GM12865 (cell line): Measurements from ENCODE around the gene LAMC3.

Experiments used
- DNase-seq: peaks from one replicate; pipeline ENCODE4 v3.0.0; 2010; ENCODE audit warnings: low read depth
- H3K4me3 ChIP-seq: 2 replicates; pipeline ENCODE4 v1.5.1; 2011; ENCODE audit warnings: mild to moderate bottlenecking, low read depth, low read length, control low read depth
- TF ChIP-seq, protein P1 (sequence below): IDR thresholded peaks from 2 replicates; pipeline ENCODE4 v1.5.1; 2011; ENCODE audit warnings: low read length, control low read depth, low read depth, inconsistent platforms; ENCODE audit not compliant: insufficient read depth; ENCODE audit errors: missing control alignments

Gene LAMC3

DNA sequence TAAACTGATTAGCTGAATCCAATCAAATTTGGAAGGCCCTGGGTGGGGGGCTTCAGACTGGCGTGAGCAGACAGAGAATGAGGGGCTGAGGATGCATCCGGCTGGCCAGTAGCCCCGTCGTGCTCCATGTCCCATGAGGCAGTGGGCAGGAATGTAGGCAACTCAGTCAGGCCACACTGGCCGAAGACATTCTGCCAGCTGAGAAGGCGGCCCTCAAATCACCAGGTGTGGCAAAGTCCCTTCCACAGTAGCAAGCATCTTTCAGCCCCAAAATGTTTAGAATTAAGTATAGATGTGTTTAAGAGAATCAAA, 25.7 kb upstream of the LAMC3 start:
- DNase-seq = no peak
- TF ChIP-seq, protein P1, sequence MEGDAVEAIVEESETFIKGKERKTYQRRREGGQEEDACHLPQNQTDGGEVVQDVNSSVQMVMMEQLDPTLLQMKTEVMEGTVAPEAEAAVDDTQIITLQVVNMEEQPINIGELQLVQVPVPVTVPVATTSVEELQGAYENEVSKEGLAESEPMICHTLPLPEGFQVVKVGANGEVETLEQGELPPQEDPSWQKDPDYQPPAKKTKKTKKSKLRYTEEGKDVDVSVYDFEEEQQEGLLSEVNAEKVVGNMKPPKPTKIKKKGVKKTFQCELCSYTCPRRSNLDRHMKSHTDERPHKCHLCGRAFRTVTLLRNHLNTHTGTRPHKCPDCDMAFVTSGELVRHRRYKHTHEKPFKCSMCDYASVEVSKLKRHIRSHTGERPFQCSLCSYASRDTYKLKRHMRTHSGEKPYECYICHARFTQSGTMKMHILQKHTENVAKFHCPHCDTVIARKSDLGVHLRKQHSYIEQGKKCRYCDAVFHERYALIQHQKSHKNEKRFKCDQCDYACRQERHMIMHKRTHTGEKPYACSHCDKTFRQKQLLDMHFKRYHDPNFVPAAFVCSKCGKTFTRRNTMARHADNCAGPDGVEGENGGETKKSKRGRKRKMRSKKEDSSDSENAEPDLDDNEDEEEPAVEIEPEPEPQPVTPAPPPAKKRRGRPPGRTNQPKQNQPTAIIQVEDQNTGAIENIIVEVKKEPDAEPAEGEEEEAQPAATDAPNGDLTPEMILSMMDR = no peak

DNA sequence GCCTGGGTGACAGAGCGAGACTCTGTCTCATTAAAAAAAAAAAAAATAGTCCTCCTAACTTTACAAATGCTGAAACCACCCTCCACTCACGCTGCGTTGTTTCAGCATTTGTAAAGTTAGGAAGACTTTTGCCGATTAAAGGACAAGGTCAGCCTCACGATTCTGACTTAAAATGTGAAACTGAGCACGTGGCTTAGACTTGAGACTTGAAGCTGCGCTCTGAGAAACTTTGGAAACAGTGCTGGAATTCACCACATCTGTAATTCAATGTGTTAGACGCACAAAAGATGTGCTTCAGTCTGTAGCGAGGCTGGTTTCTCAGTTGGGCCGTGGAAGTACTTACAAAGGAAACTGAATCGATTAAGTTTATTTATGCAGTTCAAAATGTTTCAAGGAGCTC, 25.0 kb upstream of the LAMC3 start:
- TF ChIP-seq, protein P1 = no peak
- H3K4me3 ChIP-seq = no peak overlapping the region
- DNase-seq = no peak

More for the DNA sequence above, 25.7 kb upstream of the LAMC3 start:
- H3K4me3 ChIP-seq = no peak overlapping the region

DNA sequence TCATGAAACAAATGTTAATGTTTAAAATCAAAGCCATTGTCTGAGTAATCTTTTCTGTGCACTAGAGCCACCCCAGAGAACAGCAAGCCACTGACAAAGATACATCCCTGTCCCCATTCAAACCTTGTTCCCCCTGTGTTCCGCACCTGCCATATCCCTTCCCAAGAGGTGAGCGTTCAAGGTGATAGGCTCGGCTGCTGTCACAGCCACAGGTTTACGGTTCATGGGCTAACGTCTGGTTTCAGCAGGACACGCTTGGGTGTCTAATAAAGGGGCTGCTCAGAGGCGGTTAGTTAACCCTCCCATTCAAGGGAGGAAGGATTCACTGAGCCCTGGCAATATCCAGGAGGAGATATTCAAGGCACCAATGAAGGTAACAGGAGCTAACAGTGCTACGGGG, 24.5 kb upstream of the LAMC3 start:
- TF ChIP-seq, protein P1 = no peak
- no peak for DNase-seq
- H3K4me3 ChIP-seq = no peak overlapping the region

DNA sequence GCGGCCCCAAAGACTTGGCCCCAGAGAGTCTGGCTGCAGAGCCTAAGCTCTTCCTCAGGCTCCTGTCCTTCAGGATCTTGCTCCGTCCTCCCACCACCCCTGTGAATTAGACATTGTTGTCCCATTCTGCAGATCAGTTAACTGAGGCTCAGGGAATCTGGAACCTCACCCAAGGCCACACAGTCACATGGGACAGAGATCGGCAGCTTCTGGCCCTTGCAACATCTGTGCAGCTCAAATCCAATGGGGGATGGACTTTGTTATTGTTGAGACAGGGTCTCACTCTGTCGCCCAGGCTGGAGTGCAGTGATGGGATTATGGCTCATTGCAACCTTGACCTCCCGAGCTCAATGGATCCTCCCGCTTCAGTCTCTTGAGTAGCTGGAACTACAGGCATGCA, 23.9 kb upstream of the LAMC3 start:
- no peak for DNase-seq
- H3K4me3 ChIP-seq = no peak overlapping the region
- TF ChIP-seq, protein P1 = no peak

DNA sequence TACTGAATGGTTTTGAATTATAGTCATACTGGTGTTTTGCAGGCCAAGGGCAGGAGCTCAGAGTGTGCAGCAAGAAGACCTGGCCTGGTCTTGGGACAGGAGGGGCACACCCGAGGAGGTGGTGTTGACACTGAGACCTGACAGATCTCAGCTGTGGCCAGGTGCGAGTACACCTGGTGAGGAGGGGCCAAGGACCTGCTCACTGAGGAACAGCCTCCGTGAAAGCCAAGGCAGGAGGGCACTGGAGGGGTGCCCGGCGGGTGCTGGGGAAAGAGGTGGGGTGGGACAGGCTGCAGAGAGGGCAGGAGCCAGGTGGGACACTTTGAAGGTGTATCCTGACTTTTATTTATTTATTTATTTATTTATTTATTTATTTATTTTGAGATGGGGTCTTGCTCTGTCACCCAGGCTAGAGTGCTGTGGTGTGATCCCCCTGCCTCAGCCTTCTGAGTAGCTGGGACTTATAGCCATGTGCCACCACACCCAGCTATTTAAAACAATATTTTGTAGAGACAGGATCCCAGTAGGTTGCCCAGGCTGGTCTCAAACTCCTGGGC, 23.3 kb upstream of the LAMC3 start:
- TF ChIP-seq, protein P1 = no peak
- no peak for DNase-seq
- H3K4me3 ChIP-seq = no peak overlapping the region

DNA sequence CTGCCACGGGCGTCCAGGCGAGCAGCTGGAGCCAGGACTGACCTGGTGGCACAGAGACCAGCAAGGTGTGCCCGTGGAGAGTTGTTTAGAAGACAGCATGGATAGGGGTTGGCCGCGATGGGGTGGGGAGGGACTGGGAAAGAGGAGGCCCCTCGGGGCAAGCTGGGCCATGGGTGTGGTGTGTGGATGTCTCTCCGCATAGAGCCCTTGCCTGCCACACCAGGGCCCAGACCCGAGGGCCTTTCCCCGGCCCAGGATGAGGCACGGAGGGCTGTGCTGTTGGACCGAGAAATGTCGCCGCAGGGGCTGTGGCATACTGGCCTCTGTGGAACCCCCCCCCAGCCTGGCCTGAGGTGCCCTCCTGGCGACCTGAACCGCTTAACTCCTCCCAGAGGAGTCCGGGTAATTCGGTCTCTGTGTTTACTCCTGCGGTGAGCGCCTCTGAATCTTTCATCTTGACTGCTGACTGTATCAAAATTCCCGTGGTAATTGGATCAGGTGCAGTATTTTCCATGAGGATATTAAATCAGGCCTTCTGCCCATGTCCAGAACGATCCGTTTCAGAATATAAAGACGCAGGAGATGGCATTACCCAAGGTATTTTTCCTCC, 22.5 kb upstream of the LAMC3 start:
- no peak overlapping the region for H3K4me3 ChIP-seq
- no peak for DNase-seq
- TF ChIP-seq, protein P1 = no peak

DNA sequence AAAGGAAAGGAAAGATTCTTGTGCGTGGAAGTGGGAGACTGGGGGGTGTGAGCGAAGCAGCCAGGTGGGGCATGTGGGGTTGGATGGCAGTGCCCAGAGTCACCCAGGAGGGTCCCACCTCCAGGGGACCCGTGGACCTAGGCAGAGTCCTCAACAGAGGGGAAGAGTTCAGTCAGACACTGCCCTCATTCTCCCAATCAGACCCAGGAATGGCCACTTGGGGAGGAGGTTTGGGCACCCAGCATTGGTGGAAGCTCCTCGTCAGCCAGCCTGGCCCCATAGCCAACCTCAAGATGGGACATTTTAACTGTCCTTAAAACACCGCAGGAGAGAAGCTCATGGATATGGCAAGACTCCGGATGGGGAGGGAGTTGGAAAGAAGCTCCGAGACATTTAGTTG, 21.9 kb upstream of the LAMC3 start:
- H3K4me3 ChIP-seq = no peak overlapping the region
- TF ChIP-seq, protein P1 = no peak
- DNase-seq = no peak
